Ovary (tissue), 9 donors: ENCODE results near the gene TMC8. TPM values are rescaled to one million over a fixed set of nuclear protein-coding genes. Genes with fewer than 3 reads are reported as not detected.

Source experiments
- DNase-seq, 5 donors: peaks; one replicate each; pipeline ENCODE4 v3.0.0-alpha.2; 2019 to 2020
- H3K27ac ChIP-seq, 2 donors: fragments of 200-600 bp; one replicate each; pipeline versions ENCODE4 v1.5.1 to v1.8.0; 2019 to 2022
- H3K27me3 ChIP-seq: fragments of 200-600 bp; one replicate; pipeline ENCODE4 v1.8.0; 2022
- H3K36me3 ChIP-seq: fragments of 200-600 bp; sonication (generic); one replicate; pipeline ENCODE4 v1.5.1; 2019
- H3K4me1 ChIP-seq: one replicate; pipeline ENCODE4 v1.8.1; 2013; ENCODE audit warnings: mild to moderate bottlenecking, moderate library complexity; ENCODE audit not compliant: insufficient read depth
- H3K4me3 ChIP-seq: fragments of 200-600 bp; sonication (generic); one replicate; pipeline ENCODE4 v1.5.1; 2017
- H3K9me3 ChIP-seq, 2 donors: fragments of 200-600 bp in 1 of 2; sonication (generic) in 1 of 2; one replicate each; pipeline versions ENCODE4 v1.5.1 to v1.8.1; 2013 to 2019; ENCODE audit warnings: mild to moderate bottlenecking in 1 of 2, moderate library complexity in 1 of 2
- EP300 ChIP-seq: sonication (generic); formaldehyde crosslinking; IDR thresholded peaks from one replicate; pipeline ENCODE4 v1.6.1; 2017; ENCODE audit warnings: antibody characterized with exemption
- POLR2A ChIP-seq: fragments of 450-650 bp; IDR thresholded peaks from one replicate; pipeline ENCODE4 v1.6.1; 2017; ENCODE audit warnings: antibody characterized with exemption, mild to moderate bottlenecking, moderate library complexity
- WGBS, 3 donors: extraction: QIAGEN DNeasy Blood & Tissue Kit in 1 of 3; methylation state at CpG; one replicate each; pipeline versions ENCODE4 v1.1.5 to v1.1.7; 2013 to 2017; 5-methylcytosine and 5-hydroxymethylcytosine counted together
- intact Hi-C, 4 donors: fragments of 100-400 bp; cut with DNase I; formaldehyde crosslinking; loops; one replicate each; pipeline versions ENCODE4 v1.11.0 to v1.15.1; 2022 to 2023
- polyA plus RNA-seq, 2 donors: library from polyadenylated mRNA; stranded (reverse); fragments of 200-250 nt in 1 of 2; fragments of 350-450 nt in 1 of 2; fragmentation: Illumina TruSeq in 1 of 2; extraction: RNeasy Lipid Tissue Mini Kit (QIAGEN cat#74804) in 1 of 2; gene quantifications; one replicate each; pipeline ENCODE4 v1.2.3, GENCODE V29; 2013 to 2014
- total RNA-seq, 7 donors: library from RNA; depleted of rRNA in 2 of 7; stranded (reverse); fragments of >200 nt in 2 of 7; fragmentation: NEBNext Ultra II Directional in 3 of 7; extraction: Animal tissue kit (Norgen Biotek cat#: 25700) in 3 of 7; gene quantifications; one replicate each; pipeline versions ENCODE4 v1.1.0 to v1.2.4, GENCODE V29; 2016 to 2023
- TF ChIP-seq, protein P1 (sequence below), 3 donors: fragments of 450-650 bp in 2 of 3; fragments of 200-600 bp in 1 of 3; IDR thresholded peaks; one replicate each; pipeline versions ENCODE4 v1.5.1 to v1.8.0; 2016 to 2022; ENCODE audit warnings: antibody characterized with exemption in 3 of 3, mild to moderate bottlenecking in 1 of 3
- donor health status: DM: no; HTN: no; CAD: no; lungs with moderate emphysema.
- donor health status: DM: no; HTN: no; CAD: no.
- donor health status: Bipolar disorder and iron deficiency.
- donor health status: DM: yes; HTN: yes; CAD: no.
- donor health status: DM: no; HTN: no; CAD: no.
- donor health status: DM: yes; HTN: yes; CAD: no.

Gene TMC8
- total and polyA plus RNA-seq, 9 donors = 0.94 to 4.2 (median 2.4) TPM

DNA sequence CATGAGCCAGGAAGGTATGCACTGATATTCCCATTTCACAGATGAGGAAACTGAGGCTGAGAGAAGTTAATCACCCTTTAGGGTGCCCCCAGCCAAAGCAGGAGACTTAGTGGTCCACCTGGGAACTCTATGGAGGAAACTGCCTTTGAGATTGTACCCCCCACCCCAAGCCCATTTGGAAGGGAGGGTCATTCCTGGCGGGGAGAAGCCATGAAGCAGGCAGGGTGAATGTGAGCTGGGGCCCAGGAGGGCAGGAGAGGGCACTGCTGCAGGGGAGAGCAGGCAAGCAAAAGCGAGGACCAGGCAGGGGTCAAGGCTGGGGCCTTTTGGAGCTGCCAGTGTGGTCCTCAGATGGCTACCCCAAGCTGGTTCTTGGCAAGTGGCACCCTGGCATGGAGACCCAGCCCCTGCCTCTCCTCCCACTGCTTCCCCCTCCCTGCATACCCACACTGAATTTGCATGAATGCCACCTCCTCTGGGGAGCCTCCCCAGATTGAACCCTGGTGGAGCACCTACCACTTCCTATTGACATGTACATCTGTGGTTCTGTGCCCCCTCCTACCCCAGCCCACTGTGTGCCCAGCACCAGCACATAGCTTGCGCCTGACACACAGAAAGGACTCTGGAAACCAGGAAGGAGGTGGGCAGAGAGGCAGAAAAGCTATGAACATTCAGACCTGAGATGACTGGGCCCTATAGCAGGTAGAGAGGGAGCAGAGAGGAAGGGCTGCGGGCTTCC, 1.1 kb upstream of the TMC8 start:
- Histone ChIP-seq H3K36me3 (no peaks in the 10 kb centered on the region), H3K9me3 (no peaks in the 10 kb centered on the region), H3K27ac (no peak overlapping the region), H3K4me1 (no peaks in the 10 kb centered on the region), H3K27me3 (no peaks in the 10 kb centered on the region), H3K4me3 (no peak overlapping the region)
- no peak for DNase-seq
- intact Hi-C loops = loop anchor here in 1 of 4 donors (10.0 kb wide), 1 partner anchor 245 kb away; the partner anchor contains the start of gene PGS1
- 63 to 80% (median 76%) methylated on average over 4 of the region's 4 CpGs for WGBS, 3 donors
- TF ChIP-seq EP300 (no peak), POLR2A (no peak)
- TF ChIP-seq, protein P1, sequence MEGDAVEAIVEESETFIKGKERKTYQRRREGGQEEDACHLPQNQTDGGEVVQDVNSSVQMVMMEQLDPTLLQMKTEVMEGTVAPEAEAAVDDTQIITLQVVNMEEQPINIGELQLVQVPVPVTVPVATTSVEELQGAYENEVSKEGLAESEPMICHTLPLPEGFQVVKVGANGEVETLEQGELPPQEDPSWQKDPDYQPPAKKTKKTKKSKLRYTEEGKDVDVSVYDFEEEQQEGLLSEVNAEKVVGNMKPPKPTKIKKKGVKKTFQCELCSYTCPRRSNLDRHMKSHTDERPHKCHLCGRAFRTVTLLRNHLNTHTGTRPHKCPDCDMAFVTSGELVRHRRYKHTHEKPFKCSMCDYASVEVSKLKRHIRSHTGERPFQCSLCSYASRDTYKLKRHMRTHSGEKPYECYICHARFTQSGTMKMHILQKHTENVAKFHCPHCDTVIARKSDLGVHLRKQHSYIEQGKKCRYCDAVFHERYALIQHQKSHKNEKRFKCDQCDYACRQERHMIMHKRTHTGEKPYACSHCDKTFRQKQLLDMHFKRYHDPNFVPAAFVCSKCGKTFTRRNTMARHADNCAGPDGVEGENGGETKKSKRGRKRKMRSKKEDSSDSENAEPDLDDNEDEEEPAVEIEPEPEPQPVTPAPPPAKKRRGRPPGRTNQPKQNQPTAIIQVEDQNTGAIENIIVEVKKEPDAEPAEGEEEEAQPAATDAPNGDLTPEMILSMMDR (IDR thresholded peaks at IDR 0.05) = no peak

DNA sequence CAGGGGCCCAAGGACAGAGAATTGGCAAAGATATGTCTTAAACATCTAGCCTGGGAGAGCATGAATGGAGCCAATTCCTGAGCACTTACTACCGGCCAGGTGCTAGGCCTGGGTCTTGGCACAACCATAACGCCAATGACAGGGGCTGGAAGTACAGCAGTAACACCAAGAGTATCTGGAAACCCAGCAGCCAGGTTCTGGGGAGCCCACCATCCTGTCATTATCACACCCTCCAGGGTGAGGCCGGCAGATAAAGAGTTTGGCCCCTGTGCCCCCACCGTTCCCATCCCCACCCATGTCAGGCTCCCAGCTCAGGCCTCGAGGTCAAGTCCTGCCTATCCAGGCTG, 508 bp upstream of the TMC8 start:
- intact Hi-C loops = no loop called here
- 61 to 70% (median 63%) methylated on average over 5 of the region's 5 CpGs for WGBS, 3 donors
- Histone ChIP-seq H3K27me3 (no peaks in the 10 kb centered on the region), H3K27ac (no peak overlapping the region), H3K4me1 (no peaks in the 10 kb centered on the region), H3K36me3 (no peaks in the 10 kb centered on the region), H3K4me3 (no peak overlapping the region), H3K9me3 (no peaks in the 10 kb centered on the region)
- no peak for DNase-seq
- TF ChIP-seq, protein P1 (IDR thresholded peaks at IDR 0.05) = no peak
- TF ChIP-seq EP300 (no peak), POLR2A (no peak)

DNA sequence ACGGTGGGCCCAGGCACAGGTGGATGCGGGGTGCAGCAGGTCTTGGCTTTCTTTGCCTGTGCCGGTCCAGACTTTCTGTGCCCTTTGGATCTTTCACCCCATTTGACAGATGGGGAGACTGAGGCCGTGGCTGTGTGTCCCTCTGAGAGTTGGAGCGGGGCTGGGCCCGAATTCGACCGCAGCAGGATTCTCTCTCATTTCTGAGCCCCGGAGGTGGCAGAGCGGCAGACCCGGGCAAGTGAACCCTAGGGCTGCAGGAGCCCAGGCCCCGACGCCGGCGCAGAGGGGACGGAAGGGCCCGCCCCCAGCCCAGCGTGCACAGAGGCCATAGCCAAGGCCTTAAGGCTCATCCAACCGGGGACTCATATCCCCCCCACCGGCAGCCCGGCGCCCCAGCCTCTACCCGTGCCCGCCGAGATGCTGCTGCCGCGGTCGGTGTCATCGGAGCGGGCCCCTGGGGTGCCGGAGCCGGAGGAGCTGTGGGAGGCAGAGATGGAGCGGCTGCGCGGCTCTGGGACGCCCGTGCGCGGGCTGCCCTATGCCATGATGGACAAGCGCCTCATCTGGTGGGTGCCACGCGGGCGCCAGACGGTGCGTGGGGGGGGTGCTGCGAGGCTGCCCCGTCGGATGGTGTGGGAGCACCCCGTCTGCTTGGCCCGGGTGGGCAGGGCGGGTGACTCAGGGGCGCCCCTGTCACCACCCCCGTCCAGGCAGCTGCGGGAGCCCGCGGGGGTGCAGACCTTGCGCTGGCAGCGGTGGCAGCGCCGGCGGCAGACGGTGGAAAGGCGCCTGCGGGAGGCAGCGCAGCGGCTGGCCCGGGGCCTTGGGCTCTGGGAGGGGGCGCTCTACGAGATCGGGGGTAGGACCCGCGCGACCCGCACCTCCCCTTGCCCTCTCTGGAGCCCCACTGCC, 857 bp downstream of the TMC8 start:
- no peak overlapping the region for H3K4me3 ChIP-seq
- no peaks in the 10 kb centered on the region for H3K36me3 ChIP-seq
- no peaks in the 10 kb centered on the region for H3K9me3 ChIP-seq
- 19 to 28% (median 25%) methylated on average over 49 to 74 of the region's 74 CpGs for WGBS, 3 donors
- no peaks in the 10 kb centered on the region for H3K4me1 ChIP-seq
- H3K27me3 ChIP-seq = no peaks in the 10 kb centered on the region
- TF ChIP-seq POLR2A (no peak), EP300 (no peak)
- TF ChIP-seq, protein P1 (IDR thresholded peaks at IDR 0.05) = no peak
- DNase-seq = no peak
- intact Hi-C loops = no loop called here
- H3K27ac ChIP-seq = no peak overlapping the region

DNA sequence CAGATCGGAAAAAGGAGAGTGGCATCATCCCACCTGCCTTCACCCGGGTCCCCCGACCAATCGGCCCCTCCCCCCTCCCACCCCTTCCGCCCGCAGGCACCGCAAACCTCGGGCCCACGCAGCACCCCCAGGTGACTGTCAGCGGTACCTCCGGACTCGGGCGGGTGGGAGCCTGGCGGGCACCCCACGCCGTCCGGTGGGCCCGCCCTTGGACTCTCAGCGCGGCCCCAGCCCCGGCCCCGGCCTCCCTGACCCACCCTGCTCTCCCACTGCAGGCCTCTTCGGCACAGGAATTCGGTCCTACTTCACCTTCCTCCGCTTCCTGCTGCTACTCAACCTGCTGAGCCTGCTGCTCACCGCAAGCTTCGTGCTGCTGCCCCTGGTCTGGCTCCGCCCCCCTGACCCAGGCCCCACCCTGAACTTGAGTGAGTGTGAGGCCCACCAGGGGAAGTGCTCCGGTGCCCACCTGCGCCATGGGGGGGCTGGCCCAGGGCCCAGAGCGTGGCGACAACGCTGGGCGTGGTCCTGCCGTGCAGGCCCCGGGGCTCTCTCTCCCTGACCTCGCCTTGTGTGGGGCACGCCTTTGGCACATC, 1.6 kb downstream of the TMC8 start:
- H3K27ac ChIP-seq = no peak overlapping the region
- no peak overlapping the region for H3K4me3 ChIP-seq
- 30 to 44% (median 32%) methylated on average over 26 to 38 of the region's 38 CpGs for WGBS, 3 donors
- intact Hi-C loops = no loop called here
- DNase-seq = no peak
- TF ChIP-seq EP300 (no peak), POLR2A (no peak)
- TF ChIP-seq, protein P1 (IDR thresholded peaks at IDR 0.05) = no peak
- H3K9me3 ChIP-seq = no peaks in the 10 kb centered on the region
- no peaks in the 10 kb centered on the region for H3K36me3 ChIP-seq
- H3K4me1 ChIP-seq = no peaks in the 10 kb centered on the region
- H3K27me3 ChIP-seq = no peaks in the 10 kb centered on the region
